GM21526 (cell line): ENCODE results near the gene SCARB1.

Experiments used
- ATAC-seq: cut with Tn5 transposase; IDR thresholded peaks from one replicate; pipeline ENCODE4 v1.9.1; 2021; ENCODE audit warnings: moderate library complexity; ENCODE audit not compliant: unreplicated experiment, low FRiP score

Gene SCARB1

GRCh38 chr12:124779161-124780141 is 84.2 kb downstream of the SCARB1 start:
- no peak for ATAC-seq

GRCh38 chr12:124778411-124778810 is 85.3 kb downstream of the SCARB1 start:
- no peak for ATAC-seq

DNA sequence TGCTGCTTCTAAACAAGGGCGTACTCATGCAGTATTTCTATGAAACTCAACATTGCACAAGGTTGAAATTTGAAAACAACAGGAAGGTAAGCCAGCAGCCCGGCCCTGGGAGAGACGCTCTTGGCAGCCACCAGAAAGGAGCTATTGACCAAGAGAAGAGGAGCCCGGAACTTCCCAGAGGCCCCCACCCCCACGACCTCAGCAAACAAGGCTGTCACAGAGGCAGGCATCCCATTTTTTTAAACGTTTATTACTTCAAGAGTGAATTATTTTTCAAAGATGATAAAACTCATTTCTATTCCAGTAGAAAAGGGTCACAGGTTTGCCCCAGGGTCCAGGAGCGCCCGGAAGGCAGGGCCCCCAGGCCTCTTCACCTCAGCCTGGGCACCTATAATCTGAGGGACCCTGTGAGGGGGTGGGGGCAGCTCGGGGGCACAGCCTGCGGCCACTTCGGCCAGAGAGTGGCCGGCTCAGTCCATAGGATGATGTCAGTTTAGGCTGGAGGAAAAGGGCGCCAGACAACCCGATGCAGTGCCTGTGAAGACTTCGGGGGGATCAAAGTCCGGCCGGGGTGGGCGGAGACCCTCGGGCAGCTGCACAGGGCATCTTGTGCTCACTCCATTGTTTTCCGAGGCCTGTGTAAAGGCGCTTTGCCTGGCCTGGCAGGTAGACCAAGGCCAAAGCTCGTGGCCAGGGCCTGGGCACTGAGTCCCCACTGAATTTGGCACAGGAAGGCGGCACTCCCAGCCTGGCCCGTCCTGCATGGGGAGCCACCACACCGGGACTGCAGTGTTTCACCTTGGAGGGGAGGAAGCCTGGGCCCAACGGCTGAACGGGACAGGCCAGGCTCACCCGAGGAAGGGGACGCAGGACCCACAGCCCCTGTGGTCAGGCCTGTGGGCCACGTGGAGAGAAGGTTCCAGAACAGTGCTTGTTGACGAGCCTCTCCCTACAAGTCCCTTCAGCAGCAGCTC is 86.0 kb downstream of the SCARB1 start:
- ATAC-seq = no peak

DNA sequence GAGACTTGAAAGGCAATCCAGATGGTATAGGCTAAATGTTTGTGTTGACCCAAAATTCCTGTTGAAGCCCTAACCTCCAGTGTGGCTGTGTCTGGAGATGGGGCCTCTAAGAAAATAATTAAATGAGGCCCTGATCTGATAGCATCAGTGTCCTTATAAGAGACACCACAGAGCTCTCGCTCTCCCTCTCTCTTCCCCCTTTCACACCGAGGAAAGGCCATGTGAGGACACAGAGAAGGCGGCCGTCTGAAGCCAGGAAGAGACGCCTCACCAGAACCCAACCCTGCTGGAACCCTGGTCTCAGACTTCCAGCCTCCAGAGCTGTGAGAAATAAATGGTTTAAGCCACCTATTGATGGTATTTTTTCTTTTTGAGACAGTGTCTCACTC is 87.5 kb downstream of the SCARB1 start:
- ATAC-seq = no peak

DNA sequence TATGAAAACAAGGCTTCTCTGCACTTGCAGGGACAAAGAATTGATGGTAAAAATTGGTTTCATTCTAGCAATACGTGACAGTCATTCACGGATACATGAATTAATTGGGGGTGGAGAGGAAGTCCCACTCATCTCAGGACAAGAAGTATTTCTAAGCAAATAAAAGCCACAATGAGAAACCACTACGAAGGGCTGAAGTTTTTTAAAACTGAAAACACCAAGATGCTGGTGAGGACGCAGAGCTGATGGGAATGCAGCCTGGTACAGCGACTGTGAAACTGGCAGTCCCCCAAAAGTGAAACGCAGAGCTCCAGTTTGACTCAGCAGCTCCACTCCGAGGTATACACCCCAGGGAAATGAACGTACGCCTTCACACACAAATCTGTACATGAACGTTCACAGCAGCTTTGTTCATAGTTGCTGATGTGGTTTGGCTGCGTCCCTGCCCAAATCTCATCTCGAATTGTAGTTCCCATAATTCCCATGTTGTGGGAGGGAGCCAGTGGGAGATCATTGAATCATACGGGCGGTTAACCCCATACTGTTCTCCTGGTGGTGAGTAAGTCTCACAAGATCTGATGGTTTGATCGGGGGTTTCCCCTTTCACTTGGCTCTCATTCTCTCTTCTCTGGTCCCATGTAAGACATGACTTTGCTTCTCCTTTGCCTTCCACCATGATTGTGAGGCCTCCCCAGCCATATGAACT is 89.0 kb downstream of the SCARB1 start:
- peak; percentile 67 for ATAC-seq

- peak; percentile 30 for ATAC-seq
Measured at GRCh38 chr12:124774054-124774461, 89.6 kb downstream of the SCARB1 start.

- no peak for ATAC-seq
Measured at GRCh38 chr12:124772289-124773170, 91.1 kb downstream of the SCARB1 start.

DNA sequence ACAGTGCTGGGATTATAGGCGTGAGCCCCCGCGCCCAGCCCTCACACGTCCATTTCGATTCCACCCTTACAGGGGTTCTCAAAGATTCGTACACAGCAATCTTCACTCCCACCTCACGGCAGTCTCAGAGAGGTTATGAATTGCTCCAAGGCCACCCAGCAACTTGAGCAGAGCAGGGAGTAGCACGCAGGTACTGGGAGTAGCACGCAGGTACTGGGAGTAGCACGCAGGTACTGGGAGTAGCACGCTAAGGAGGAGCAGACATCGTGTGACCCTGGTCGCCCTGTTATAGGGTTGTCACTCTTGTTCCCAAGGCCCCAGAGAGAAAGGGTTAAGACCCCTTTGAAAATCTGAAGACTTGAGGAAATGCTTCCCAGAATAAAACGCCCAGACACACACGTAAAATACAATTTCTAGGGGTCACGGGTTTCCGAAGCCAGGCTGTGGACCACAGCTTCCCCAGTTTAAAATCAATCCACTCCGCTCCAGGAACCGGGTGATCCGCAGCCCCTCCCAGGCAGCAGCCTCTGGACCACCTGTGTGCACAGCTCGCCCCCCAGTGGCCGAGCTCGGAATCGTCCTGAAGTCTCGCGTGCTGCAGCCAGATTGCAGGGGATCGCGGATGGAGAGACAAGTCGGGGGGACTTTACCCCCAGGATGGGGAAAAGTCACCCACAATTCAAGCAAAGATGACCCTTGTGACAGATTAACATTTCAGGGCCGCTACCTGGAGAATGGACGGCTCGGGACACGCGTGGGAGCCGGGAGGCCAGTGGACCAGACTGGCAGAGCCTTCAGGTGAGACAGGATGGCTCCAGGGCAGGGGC is 92.0 kb downstream of the SCARB1 start:
- no peak for ATAC-seq

DNA sequence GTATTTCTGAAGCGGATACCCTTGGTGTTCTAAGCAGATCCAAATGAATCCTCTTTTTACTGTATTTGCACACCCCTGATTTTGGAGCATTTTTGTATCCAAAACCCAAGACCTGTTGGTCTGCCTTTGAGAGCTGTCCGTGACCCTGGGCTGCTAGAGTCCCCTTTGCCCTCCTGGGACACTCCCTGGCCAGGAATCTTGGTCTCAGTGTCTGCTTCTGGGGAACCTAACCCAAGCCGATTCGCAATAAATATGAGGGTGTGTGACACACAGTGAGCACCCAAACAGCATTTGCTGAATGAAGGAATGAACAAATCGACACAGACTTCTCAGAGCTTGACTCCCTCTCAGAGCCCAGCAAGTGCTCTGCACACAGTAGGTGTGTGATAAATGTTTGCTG is 92.9 kb downstream of the SCARB1 start:
- ATAC-seq = no peak

DNA sequence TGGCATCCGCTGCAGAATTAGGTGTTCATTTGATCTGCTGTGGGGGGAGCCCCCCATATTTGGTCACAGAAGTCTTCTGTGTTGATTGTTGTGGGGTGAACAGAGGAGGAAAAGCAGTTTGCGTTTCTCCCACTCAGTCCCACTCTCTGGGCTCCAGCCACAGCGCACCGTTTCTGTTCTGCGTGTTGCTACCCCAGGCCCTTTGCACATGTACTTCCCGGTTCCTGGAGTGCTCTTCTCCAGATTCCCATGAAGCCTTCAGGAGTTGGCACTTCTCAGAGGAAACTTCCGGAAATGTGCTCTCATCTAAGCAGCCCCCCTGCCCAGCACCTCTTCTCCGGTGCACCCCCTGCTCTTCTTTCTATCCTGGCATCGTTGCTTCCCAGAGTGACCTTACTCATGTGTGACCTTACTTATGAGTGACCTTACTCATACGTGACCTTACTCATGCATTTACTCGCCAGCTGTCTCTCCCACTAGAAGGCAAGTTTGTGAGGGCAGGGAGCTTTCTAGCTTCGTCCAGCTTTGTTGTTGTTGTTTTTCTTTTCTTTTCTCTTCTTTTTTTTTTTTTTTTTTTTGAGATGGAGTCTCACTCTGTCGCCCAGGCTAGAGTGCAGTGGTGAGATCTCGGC is 93.7 kb downstream of the SCARB1 start:
- no peak for ATAC-seq

GRCh38 chr12:124769163-124769530 is 94.5 kb downstream of the SCARB1 start:
- no peak for ATAC-seq

DNA sequence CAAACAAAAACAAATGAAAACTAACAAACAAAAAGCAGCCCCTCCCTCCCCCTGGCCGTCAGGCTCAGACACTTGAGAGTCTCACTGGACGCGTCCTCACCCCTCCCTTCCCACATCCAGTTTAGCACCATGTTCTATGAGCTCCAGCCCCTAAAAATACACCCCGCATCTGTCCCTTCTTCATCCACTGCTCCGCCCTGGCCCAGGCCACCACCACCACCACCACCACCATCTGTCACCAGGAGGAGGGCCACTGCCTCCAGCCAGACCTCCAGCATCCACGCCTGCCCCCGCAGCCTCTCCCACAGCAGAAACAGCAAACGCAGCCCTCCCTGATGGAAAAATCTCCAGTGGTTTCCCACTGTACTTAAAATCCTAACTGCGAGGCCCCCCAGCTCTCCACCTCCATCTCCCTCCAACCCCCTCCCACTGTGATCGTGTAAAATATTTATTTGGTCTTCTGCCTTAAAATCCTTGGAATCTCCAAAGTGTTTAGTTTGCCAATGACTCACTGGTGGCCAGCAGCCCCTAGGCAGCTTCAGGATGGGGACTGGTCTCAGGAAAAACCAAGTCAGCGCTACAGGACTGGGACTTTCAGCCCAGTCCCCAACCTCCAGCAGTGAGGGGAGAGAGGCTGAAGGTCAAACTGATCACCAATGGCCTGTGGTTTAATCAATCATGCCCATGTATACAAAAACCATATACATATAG is 95.1 kb downstream of the SCARB1 start:
- ATAC-seq = no peak

DNA sequence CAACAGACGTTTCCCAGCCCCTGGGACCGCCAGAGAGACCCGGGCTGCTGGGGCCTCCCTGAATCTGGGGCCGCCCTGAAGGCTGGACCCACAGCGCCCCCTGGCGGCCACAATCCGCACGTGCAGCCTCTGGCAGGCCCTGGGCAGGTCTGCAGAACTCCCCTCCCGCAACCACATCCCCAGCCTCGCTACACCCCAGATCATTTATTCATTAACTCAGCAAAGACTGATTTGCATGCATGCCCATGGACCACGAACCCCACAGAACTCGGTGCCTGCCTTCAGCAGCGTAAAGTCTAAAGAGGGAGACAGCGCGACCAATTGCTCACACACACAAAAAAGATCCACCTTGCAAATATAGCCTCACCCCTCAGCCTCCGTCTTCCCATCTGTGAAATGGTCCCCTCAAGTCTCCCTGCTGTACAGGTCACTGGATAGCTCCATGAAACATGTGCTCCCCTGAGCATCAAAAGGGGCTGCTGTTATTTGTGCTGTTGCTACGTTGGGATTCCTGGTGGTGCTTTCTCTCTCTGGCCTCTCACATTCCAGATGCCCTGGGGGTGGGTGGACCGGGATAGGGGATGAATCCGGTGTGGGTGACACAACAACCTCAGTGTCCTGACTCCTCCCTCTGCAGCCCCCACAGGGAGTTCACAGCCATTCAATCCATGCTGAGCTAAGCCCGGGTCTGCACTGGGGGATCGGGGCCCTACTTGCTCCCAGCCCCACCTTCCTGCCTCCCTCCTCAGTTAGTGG is 96.4 kb downstream of the SCARB1 start:
- no peak for ATAC-seq

DNA sequence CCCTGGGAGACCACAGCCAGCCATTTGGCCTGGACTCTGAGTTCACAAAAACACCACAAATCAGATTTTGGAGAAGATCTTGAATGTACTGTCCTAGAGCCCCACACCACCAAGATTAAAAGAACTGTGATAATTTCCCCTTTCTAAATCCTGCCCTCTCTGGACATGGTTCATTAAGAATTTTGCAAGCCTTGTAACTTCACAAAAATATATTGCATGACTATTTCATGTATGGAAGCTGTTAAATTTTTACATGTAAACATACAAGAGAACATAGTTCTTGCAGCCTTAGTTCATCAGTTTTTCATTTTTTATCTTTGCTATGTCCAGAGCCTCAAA is 97.0 kb downstream of the SCARB1 start:
- ATAC-seq = no peak

- no peak for ATAC-seq
Measured at GRCh38 chr12:124765581-124766489, 97.8 kb downstream of the SCARB1 start.
